ENCODE results near the gene MRPL2. TPM values are rescaled to one million over a fixed set of nuclear protein-coding genes. Genes with fewer than 3 reads are reported as not detected.

The MRPL2 gene
- total RNA-seq, 2 donors from 2014 or later: 19.1 to 52.3 TPM

GRCh38 chr6:43060034-43060754 is 960 bp upstream of the MRPL2 start:
- peak overlapping the region; percentile 62 to 91 for H3K4me3 ChIP-seq
- no peaks in the 10 kb centered on the region for H3K9me3 ChIP-seq
- TF ChIP-seq CTCF (IDR thresholded peaks at IDR 0.05): no peak
- TF ChIP-seq POLR2A (IDR thresholded peaks at IDR 0.05): no peak
- no peak for TF ChIP-seq POLR2AphosphoS5 (IDR thresholded peaks at IDR 0.05)
- H3K27ac ChIP-seq: peak overlapping the region; percentile 92
- peak; percentile 31 for DNase-seq (ENCODE audit: low spot score)
- H3K36me3 ChIP-seq: peaks cover 0 to 6% of the 10 kb centered on the region in 2 donors
- H3K4me1 ChIP-seq (replicated peaks): peaks cover 16% of the 10 kb centered on the region
- intact Hi-C loops (cut with DNase I): loop anchor here (10.0 kb wide), 1 partner anchor 45 kb away; the partner anchor contains the start of genes KLHDC3 and MEA1
- 7% methylated on average over 15 of the region's 15 CpGs for WGBS
- H3K27me3 ChIP-seq (replicated peaks; ENCODE audit: insufficient read depth): no peaks in the 10 kb centered on the region

- peak overlapping the region; percentile 62 to 91 for H3K4me3 ChIP-seq
- H3K27ac ChIP-seq: peak overlapping the region; percentile 92
- no peaks in the 10 kb centered on the region for H3K9me3 ChIP-seq
- H3K27me3 ChIP-seq (replicated peaks; ENCODE audit: insufficient read depth): no peaks in the 10 kb centered on the region
- peaks cover 0 to 6% of the 10 kb centered on the region in 2 donors for H3K36me3 ChIP-seq
- intact Hi-C loops (cut with DNase I): no loop called here
- WGBS: 56% methylated on average over 1 of the region's 1 CpG
- no peak for DNase-seq (ENCODE audit: low spot score)
- peaks cover 16% of the 10 kb centered on the region for H3K4me1 ChIP-seq (replicated peaks)
- no peak for TF ChIP-seq POLR2A (IDR thresholded peaks at IDR 0.05)
- no peak for TF ChIP-seq POLR2AphosphoS5 (IDR thresholded peaks at IDR 0.05)
- no peak for TF ChIP-seq CTCF (IDR thresholded peaks at IDR 0.05)
Measured at GRCh38 chr6:43058531-43058930, 703 bp downstream of the MRPL2 start.

GRCh38 chr6:43055966-43056365 is 3.3 kb downstream of the MRPL2 start:
- WGBS: 79% methylated on average over 8 of the region's 8 CpGs
- H3K27me3 ChIP-seq (replicated peaks; ENCODE audit: insufficient read depth): no peaks in the 10 kb centered on the region
- TF ChIP-seq POLR2AphosphoS5 (IDR thresholded peaks at IDR 0.05): no peak
- TF ChIP-seq POLR2A (IDR thresholded peaks at IDR 0.05): no peak
- TF ChIP-seq CTCF (IDR thresholded peaks at IDR 0.05): no peak
- no peak overlapping the region for H3K4me3 ChIP-seq
- peaks cover 22% of the 10 kb centered on the region for H3K4me1 ChIP-seq (replicated peaks)
- H3K9me3 ChIP-seq: no peaks in the 10 kb centered on the region
- no peak for DNase-seq (ENCODE audit: low spot score)
- intact Hi-C loops (cut with DNase I): no loop called here
- H3K27ac ChIP-seq: no peak overlapping the region
- H3K36me3 ChIP-seq: peaks cover 0 to 6% of the 10 kb centered on the region in 2 donors

GRCh38 chr6:43054206-43054943 is 4.9 kb downstream of the MRPL2 start:
- Histone ChIP-seq H3K4me1 (replicated peaks) (peaks cover 17% of the 10 kb centered on the region), H3K27me3 (replicated peaks; ENCODE audit: insufficient read depth) (no peaks in the 10 kb centered on the region), H3K36me3 (peaks cover 0 to 6% of the 10 kb centered on the region in 2 donors), H3K4me3 (peak overlapping the region; percentile 57 to 69), H3K9me3 (no peaks in the 10 kb centered on the region), H3K27ac (peak overlapping the region; percentile 80 to 86)
- DNase-seq (ENCODE audit: low spot score): no peak
- intact Hi-C loops (cut with DNase I): no loop called here
- no peak for TF ChIP-seq CTCF (IDR thresholded peaks at IDR 0.05)
- TF ChIP-seq POLR2A (IDR thresholded peaks at IDR 0.05): no peak
- TF ChIP-seq POLR2AphosphoS5 (IDR thresholded peaks at IDR 0.05): no peak
- 60% methylated on average over 17 of the region's 17 CpGs for WGBS

Data from prostate gland (tissue), 2 donors.